Gastrocnemius medialis (tissue), 4 donors: ENCODE data around the gene TOB2.

Source experiments
- CTCF ChIP-seq, 5 experiments: fragments of 450-650 bp in 3 of 5; fragments of 200-600 bp in 2 of 5; sonication (generic) in 2 of 5; IDR thresholded peaks in 4 of 5; conservative IDR thresholded peaks in 1 of 5; 1 replicate in 4 of 5; 2 replicates in 1 of 5; pipeline ENCODE4 v1.5.1; 2016 to 2019; ENCODE audit warnings: antibody characterized with exemption in 5 of 5, mild to moderate bottlenecking in 3 of 5, moderate library complexity in 3 of 5
- POLR2A ChIP-seq, 2 donors: fragments of 450-650 bp; IDR thresholded peaks; one replicate each; pipeline ENCODE4 v1.6.1; 2017; ENCODE audit warnings: antibody characterized with exemption in 2 of 2, mild to moderate bottlenecking in 2 of 2, moderate library complexity in 2 of 2

GRCh38 chr22:41418717-41419116 lies 27.9 kb downstream of the TOB2 start:
- TF ChIP-seq CTCF (IDR thresholded peaks at IDR 0.05 in 4 of 5, conservative IDR thresholded peaks at IDR 0.05 in 1 of 5): no peak
- TF ChIP-seq POLR2A (IDR thresholded peaks at IDR 0.05): no peak
